ENCODE data around the gene MSX1. TPM values are rescaled to one million over a fixed set of nuclear protein-coding genes. Genes with fewer than 3 reads are reported as not detected.
A peak's percentile ranks its signal among the peaks of the same experiment; 100 is the strongest.

The MSX1 gene
- polyA plus RNA-seq, 1 donor from 2014 or later, result 2.8 TPM

GRCh38 chr4:4864940-4865704, 5.7 kb downstream of the MSX1 start:
- peaks cover 100% of the 10 kb centered on the region for H3K27me3 ChIP-seq (ENCODE audit: insufficient read depth, low read depth, low read length)
- no peak overlapping the region for H3K4me3 ChIP-seq (ENCODE audit: low read length)
- H4K20me1 ChIP-seq (ENCODE audit: insufficient read depth), result no peaks in the 10 kb centered on the region
- H3K9ac ChIP-seq (ENCODE audit: low read length), result no peak overlapping the region
- H3K36me3 ChIP-seq (ENCODE audit: insufficient read depth, low read length), result no peaks in the 10 kb centered on the region
- H3K9me2 ChIP-seq (ENCODE audit: insufficient read depth, low read length), result no peaks in the 10 kb centered on the region
- H3K4me2 ChIP-seq (ENCODE audit: low read length), result no peak overlapping the region
- TF ChIP-seq MXI1 (conservative IDR thresholded peaks at IDR 0.05; ENCODE audit: poor library complexity, severe bottlenecking), result no peak
- no peak for TF ChIP-seq REST (IDR thresholded peaks at IDR 0.05; ENCODE audit: borderline replicate concordance)
- peak; percentile 96 for TF ChIP-seq EZH2 (IDR thresholded peaks at IDR 0.05; ENCODE audit: borderline replicate concordance, insufficient read depth, low read length, poor library complexity, severe bottlenecking)
- no peaks in the 10 kb centered on the region for H3F3A ChIP-seq (ENCODE audit: insufficient read depth, low read length, poor library complexity, severe bottlenecking)
- no peak overlapping the region for H3K27ac ChIP-seq (ENCODE audit: low read length)
- H2AFZ ChIP-seq (ENCODE audit: low read depth, low read length), result no peak overlapping the region
- H3K79me2 ChIP-seq (replicated peaks; ENCODE audit: insufficient read depth, low read length), result no peaks in the 10 kb centered on the region
- H3K9me3 ChIP-seq (ENCODE audit: low read length), result no peaks in the 10 kb centered on the region

GRCh38 chr4:4865705-4866123, 6.2 kb downstream of the MSX1 start:
- Histone ChIP-seq H3K9me3 (ENCODE audit: low read length) (no peaks in the 10 kb centered on the region), H3F3A (ENCODE audit: insufficient read depth, low read length, poor library complexity, severe bottlenecking) (no peaks in the 10 kb centered on the region), H3K9me2 (ENCODE audit: insufficient read depth, low read length) (no peaks in the 10 kb centered on the region), H4K20me1 (ENCODE audit: insufficient read depth) (no peaks in the 10 kb centered on the region), H3K36me3 (ENCODE audit: insufficient read depth, low read length) (no peaks in the 10 kb centered on the region), H3K4me2 (ENCODE audit: low read length) (no peak overlapping the region), H3K27me3 (ENCODE audit: insufficient read depth, low read depth, low read length) (peaks cover 100% of the 10 kb centered on the region), H3K4me3 (ENCODE audit: low read length) (peak overlapping the region; percentile 53), H3K9ac (ENCODE audit: low read length) (no peak overlapping the region), H2AFZ (ENCODE audit: low read depth, low read length) (no peak overlapping the region), H3K27ac (ENCODE audit: low read length) (no peak overlapping the region), H3K79me2 (replicated peaks; ENCODE audit: insufficient read depth, low read length) (no peaks in the 10 kb centered on the region)
- TF ChIP-seq EP300 (conservative IDR thresholded peaks at IDR 0.05; ENCODE audit: poor library complexity, severe bottlenecking) (no peak), TAF1 (IDR thresholded peaks at IDR 0.05; ENCODE audit: low read depth) (no peak), MXI1 (conservative IDR thresholded peaks at IDR 0.05; ENCODE audit: poor library complexity, severe bottlenecking) (no peak), RAD21 (conservative IDR thresholded peaks at IDR 0.05) (no peak), SMC3 (conservative IDR thresholded peaks at IDR 0.05; ENCODE audit: poor library complexity) (no peak), CTCF (IDR thresholded peaks at IDR 0.05; ENCODE audit: poor library complexity, severe bottlenecking) (no peak), REST (IDR thresholded peaks at IDR 0.05; ENCODE audit: borderline replicate concordance) (no peak), POLR2AphosphoS5 (IDR thresholded peaks at IDR 0.05) (no peak), EZH2 (IDR thresholded peaks at IDR 0.05; ENCODE audit: borderline replicate concordance, insufficient read depth, low read length, poor library complexity, severe bottlenecking) (no peak)
